CMK (cell line): Measurements from ENCODE around the gene FTCD.
"Not testable (repeated sequence)": the region's sequence is repeated elsewhere in the genome, so short reads cannot be mapped to it uniquely, and the experiment has no call there.

Source experiments
- DNase-seq: peaks from one replicate; pipeline ENCODE4 v3.0.0-alpha.2; 2010; ENCODE audit warnings: low read depth

The FTCD gene

GRCh38 chr21:46188226-46189212, 33.1 kb upstream of the FTCD start:
- DNase-seq: no peak

GRCh38 chr21:46187814-46188213, 32.4 kb upstream of the FTCD start:
- DNase-seq: no peak

GRCh38 chr21:46187261-46187660, 31.9 kb upstream of the FTCD start:
- DNase-seq: no peak

- DNase-seq: peak; percentile 38
Observed at GRCh38 chr21:46185716-46186115, 30.3 kb upstream of the FTCD start.

- DNase-seq: peak; percentile 91
Observed at GRCh38 chr21:46184625-46185555, 29.5 kb upstream of the FTCD start.

GRCh38 chr21:46183910-46184624, 28.7 kb upstream of the FTCD start, which contains the start of gene SPATC1L:
SPATC1L (minus strand) TSS chr21:46184459; CDS start chr21:46182816, 1,643 bp downstream.
- peak; percentile 80 for DNase-seq

GRCh38 chr21:46183337-46183909, 28.0 kb upstream of the FTCD start:
- peak; percentile 82 for DNase-seq

DNA sequence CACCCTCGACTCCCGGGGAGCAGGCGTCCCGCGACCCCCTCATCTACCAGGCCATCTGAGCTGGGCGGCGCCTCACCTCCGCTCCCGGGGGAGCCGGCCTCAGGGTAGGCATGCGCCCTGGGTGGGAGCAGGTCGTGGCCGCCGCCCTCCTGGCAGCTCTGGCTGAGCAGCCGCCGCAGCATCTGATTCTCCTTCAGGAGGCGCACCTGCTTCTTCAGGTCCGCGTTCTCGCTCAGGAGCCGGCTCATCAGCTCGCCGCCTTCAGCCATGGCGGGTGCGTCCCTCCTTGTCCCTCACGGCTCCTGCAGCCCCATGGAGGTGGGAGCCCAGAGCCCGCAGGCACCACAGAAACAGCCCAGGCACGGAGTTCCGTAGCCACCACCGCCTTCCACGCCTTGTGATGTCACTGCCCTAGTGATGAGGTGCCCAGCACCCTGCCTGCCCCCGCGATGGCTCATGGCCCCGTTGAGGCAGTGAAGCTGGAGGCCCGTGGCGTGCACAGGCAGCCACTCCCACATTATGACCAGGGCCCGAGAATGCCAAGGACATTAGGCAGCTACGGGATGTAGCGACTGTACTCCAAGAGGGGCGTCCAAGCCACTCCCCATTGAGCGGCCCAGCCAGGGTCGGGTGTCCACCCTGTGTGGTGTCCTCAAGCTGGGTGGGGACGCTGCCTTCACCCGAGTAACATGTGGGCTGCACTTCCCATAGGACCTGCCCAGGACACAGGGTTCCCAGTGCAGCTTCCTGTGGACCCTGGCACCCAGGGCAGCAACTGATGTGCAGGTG, 27.4 kb upstream of the FTCD start:
- DNase-seq: peak; percentile 29

DNA sequence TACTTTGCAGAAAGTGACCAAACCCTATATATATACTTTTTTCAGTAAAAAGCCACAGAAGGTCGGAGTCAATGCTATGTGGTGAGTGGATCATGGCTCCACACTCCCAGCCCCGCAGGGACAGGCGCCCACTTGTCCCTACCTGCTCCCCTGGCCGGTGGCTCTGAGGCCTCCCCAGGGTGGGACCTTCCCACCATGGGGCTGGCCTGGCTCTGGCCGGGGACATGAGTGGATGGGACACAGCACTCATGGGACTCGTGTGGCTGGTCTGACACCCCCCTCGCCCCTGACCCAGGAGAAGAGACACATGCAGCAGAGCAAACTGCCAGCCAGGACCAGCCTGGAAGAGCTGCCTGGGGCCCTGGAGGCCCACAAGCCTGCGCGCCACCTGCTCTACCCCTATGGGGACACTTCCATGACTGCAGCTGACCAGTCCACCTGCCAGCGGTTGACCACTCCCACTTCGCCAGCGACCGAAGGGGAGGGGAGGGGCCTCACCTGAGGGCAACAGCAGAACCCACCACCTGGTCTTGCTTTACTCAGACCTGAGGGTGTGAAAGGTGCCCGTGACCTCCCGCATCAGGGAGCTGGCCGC, 26.7 kb upstream of the FTCD start:
- DNase-seq: no peak

DNA sequence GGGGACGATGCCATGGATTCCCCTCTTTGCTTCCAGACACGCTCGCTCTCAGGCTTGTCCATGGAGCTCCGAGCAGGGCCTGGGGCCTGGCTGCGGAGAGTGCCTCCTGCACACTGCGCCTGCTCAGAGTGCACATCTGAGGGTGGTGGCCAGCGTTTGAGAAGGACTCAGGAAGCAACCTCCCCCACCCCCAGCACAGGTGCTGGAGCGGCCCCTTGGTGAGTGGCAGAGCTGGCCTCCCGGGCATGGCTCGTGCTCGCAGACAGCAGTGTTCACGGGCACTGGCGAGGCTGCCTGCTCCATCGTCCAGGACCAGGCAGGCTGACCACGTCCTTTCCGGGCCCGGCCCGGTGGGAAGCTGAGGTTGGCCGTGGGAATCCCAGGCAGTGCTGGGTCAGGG, 26.1 kb upstream of the FTCD start:
- no peak for DNase-seq

GRCh38 chr21:46180778-46181391, 25.5 kb upstream of the FTCD start:
- DNase-seq: no peak

DNA sequence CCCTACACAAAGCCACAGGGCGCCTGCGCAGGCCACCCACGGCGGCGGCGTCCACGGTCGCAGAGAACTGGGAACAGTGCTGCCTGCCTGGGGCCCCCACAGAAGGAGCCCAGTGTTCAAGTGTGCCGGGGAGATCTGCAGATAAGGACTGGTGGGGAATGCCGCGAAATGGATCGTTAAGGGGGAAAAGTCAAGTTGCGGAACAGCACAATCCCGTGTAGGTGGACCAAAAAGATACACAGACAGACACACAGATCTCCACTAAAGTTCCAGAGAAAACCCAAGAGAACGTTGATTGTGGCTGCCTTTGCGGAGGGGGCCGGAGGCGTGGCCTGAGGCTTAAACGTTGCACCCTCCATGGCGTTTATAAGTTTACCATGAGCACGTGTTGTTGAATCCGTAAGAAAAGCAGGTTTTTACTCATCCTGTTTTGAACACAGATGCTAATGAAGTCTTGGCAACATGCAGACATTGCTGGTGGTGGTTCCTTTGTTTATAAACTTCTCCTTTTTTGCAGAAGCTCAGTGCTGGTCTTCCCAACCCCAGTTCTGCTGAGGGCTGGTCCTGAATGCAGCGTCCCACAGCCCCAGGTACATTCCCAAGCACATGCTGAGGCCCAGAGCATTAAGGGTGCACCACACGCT, 24.8 kb upstream of the FTCD start:
- no peak for DNase-seq

DNA sequence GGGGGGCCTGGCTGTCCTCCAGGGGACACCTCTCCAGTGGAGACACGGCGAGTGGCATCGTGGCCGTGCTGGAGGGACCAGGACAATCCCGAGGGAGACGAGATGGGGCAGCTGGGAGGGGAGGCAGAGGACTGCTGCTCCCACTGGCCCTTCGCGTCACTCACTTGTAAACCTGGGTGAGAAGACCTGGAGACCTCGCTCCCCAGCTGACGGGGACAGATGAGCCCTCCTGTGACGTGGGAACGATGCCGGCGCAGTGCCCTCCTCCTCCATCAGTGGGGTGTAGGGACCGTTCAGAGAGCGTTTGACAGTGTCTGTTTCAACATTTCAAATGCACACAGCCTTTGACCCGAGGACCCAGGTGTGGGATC, 24.3 kb upstream of the FTCD start:
- no peak for DNase-seq

GRCh38 chr21:46178961-46179360, 23.6 kb upstream of the FTCD start:
- no peak for DNase-seq

DNA sequence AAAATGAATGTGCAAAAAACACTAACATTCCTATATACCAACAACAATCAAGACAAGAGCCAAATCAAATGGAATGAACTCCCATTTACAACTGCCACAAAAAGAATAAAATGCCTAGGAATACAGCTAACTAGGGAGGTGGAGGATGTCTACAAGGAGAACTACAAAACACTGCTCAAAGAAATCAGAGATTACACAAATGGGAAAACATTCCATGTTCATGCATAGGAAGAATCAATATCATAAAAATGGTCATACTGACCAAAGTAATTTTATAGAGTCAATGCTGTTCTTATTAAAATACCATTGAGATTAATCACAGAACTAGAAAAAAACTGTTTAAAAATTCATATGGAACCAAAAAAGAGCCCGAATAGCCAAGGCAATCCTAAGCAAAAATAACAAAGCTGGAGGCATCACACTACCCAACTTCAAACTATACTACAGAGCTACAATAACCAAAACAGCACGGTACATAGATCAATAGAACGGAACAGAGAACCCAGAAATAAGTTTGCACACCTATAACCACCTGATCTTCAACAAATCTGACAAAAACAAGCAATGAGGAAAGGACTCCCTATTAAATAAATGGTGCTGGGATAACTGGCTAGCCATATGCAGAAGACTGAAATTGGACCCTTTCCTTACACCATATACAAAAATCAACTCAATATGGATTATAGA, 21.2 kb upstream of the FTCD start:
- not testable (repeated sequence) for DNase-seq

DNA sequence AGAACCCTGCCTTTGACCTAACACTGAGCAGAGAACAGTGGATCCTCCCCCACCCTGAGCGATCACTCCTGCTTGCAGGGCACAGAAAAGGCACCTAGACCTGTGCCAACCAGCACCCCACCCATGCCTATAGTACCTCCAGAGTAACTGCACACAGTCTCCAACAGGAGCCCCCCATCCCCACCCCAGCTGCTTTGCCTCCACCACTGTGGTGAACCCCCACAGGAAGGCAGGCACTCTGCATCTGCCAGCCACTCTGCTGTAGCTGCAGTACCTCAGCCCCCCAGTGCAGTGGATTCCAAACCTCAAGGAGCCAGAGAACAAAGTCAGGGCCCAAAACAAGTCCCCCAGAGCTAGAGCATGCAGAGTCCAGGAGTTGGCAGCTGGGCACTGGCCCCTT, 18.2 kb upstream of the FTCD start:
- DNase-seq: no peak

- no peak for DNase-seq
Observed at GRCh38 chr21:46172863-46173528, 17.6 kb upstream of the FTCD start.
